Breast epithelium (tissue), 3 donors: Measurements from ENCODE around the gene LIMS1.
"Not testable (repeated sequence)": the region's sequence is repeated elsewhere in the genome, so short reads cannot be mapped to it uniquely, and the experiment has no call there.

ENCODE experiments used
- CTCF ChIP-seq, 3 donors: fragments of 450-650 bp; IDR thresholded peaks; one replicate each; pipeline ENCODE4 v1.5.1; 2016 to 2017; ENCODE audit warnings: antibody characterized with exemption in 3 of 3, mild to moderate bottlenecking in 3 of 3, moderate library complexity in 3 of 3
- POLR2A ChIP-seq: fragments of 450-650 bp; IDR thresholded peaks from one replicate; pipeline ENCODE4 v1.6.1; 2016; ENCODE audit warnings: antibody characterized with exemption, mild to moderate bottlenecking, moderate library complexity
- POLR2AphosphoS5 ChIP-seq, 3 donors: sonication (generic); formaldehyde crosslinking; IDR thresholded peaks; one replicate each; pipeline ENCODE4 v1.6.1; 2017; ENCODE audit warnings: antibody characterized with exemption in 3 of 3

DNA sequence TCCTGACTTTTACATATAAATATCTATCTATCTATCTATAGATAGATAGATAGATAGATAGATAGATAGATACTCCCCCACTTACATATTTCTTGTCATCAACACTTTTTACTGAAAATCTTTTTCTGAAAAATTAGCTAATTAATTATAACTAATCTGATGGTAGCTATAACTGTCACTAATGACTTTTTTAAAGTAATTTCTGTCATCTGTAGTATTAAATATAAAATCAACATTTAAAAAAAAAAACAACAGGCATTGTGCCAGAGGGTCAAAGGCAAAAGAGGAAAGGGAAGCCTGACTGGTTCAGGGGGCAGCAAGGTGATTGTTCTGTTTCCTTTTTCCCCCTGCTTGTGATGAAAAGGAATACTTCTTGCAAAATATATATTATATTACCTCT lies 122.0 kb downstream of the LIMS1 start:
- not testable (repeated sequence) for TF ChIP-seq CTCF (IDR thresholded peaks at IDR 0.05); POLR2A; POLR2AphosphoS5 (IDR thresholded peaks at IDR 0.05)
